ENCODE results near the gene CDC40.

DNA sequence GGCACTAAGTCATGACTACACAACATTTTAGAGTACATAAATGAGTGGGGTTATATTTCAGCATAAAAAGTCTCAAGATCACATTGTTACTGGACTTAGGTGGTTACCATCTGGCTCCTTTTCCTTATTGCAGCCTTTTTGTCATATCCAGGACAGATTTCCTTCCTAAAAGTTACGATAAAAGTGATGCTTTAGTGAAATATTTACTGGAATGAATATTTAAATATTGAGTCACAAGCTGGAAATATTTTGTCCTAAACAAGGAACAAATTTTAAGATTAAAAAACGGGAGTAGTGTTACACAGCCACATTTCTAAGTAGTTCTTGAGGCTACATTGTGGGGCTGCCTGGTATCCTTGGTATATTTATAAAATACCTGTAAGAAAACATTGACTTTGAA is 52.2 kb downstream of the CDC40 start:
- TF ChIP-seq ZNF121 (CRISPR knock-in tag; IDR thresholded peaks at IDR 0.05): no peak
- TF ChIP-seq, protein P1, sequence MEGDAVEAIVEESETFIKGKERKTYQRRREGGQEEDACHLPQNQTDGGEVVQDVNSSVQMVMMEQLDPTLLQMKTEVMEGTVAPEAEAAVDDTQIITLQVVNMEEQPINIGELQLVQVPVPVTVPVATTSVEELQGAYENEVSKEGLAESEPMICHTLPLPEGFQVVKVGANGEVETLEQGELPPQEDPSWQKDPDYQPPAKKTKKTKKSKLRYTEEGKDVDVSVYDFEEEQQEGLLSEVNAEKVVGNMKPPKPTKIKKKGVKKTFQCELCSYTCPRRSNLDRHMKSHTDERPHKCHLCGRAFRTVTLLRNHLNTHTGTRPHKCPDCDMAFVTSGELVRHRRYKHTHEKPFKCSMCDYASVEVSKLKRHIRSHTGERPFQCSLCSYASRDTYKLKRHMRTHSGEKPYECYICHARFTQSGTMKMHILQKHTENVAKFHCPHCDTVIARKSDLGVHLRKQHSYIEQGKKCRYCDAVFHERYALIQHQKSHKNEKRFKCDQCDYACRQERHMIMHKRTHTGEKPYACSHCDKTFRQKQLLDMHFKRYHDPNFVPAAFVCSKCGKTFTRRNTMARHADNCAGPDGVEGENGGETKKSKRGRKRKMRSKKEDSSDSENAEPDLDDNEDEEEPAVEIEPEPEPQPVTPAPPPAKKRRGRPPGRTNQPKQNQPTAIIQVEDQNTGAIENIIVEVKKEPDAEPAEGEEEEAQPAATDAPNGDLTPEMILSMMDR (IDR thresholded peaks at IDR 0.05): no peak
- TF ChIP-seq, protein P2, sequence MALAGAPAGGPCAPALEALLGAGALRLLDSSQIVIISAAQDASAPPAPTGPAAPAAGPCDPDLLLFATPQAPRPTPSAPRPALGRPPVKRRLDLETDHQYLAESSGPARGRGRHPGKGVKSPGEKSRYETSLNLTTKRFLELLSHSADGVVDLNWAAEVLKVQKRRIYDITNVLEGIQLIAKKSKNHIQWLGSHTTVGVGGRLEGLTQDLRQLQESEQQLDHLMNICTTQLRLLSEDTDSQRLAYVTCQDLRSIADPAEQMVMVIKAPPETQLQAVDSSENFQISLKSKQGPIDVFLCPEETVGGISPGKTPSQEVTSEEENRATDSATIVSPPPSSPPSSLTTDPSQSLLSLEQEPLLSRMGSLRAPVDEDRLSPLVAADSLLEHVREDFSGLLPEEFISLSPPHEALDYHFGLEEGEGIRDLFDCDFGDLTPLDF (CRISPR knock-in tag; IDR thresholded peaks at IDR 0.05): no peak
- no peak for TF ChIP-seq ESRRA (CRISPR knock-in tag; IDR thresholded peaks at IDR 0.05; ENCODE audit: borderline replicate concordance)
- TF ChIP-seq ZBTB21 (CRISPR knock-in tag; IDR thresholded peaks at IDR 0.05; ENCODE audit: borderline replicate concordance): no peak
- no peak for TF ChIP-seq NFYB (CRISPR knock-in tag; conservative IDR thresholded peaks at IDR 0.05; ENCODE audit: low read depth)
- TF ChIP-seq JUN (CRISPR knock-in tag; IDR thresholded peaks at IDR 0.05): no peak
